Endometrial microvascular endothelial cells (primary cell): ENCODE data around the gene ECT2. TPM values are rescaled to one million over a fixed set of nuclear protein-coding genes. Genes with fewer than 3 reads are reported as not detected.
"Not testable (repeated sequence)": the region's sequence is repeated elsewhere in the genome, so short reads cannot be mapped to it uniquely, and the experiment has no call there.

Experiments
- in situ Hi-C: cut with HindIII; loops from 2 replicates; pipeline ENCODE4 v1.10.0; 2017; ENCODE audit warnings: low sequenced_read_pairs, low pct_unique_long_range_greater_than_20kb; ENCODE audit errors: inconsistent ontology term
- total RNA-seq: library from RNA; depleted of rRNA; stranded (reverse); fragments of >200 nt; gene quantifications from one replicate; pipeline ENCODE4 v1.2.3, GENCODE V29; 2015; ENCODE audit errors: inconsistent ontology term

The ECT2 gene
- total RNA-seq: 39.8 TPM

GRCh38 chr3:172750368-172751174 lies at the start of gene ECT2:
Gene ECT2 (plus strand): TSS chr3:172750726. CDS start chr3:172754531, 3,805 bp downstream.
- in situ Hi-C loops: no loop called here

- in situ Hi-C loops: no loop called here
Measured at GRCh38 chr3:172700936-172701455, 49.5 kb upstream of the ECT2 start.

GRCh38 chr3:172701751-172702150 lies 48.8 kb upstream of the ECT2 start:
- in situ Hi-C loops: no loop called here

GRCh38 chr3:172702256-172702655 lies 48.3 kb upstream of the ECT2 start:
- in situ Hi-C loops: no loop called here

- in situ Hi-C loops: not testable (repeated sequence)
Measured at GRCh38 chr3:172702731-172703130, 47.8 kb upstream of the ECT2 start.

- in situ Hi-C loops: no loop called here
Measured at GRCh38 chr3:172704001-172704400, 46.5 kb upstream of the ECT2 start.

GRCh38 chr3:172705170-172705569 lies 45.4 kb upstream of the ECT2 start:
- in situ Hi-C loops: no loop called here

GRCh38 chr3:172707030-172707429 lies 43.5 kb upstream of the ECT2 start:
- in situ Hi-C loops: no loop called here

- in situ Hi-C loops: no loop called here
Measured at GRCh38 chr3:172707967-172708366, 42.6 kb upstream of the ECT2 start.

GRCh38 chr3:172708921-172709773 lies 41.4 kb upstream of the ECT2 start:
- in situ Hi-C loops: no loop called here

GRCh38 chr3:172709774-172710663 lies 40.5 kb upstream of the ECT2 start:
- in situ Hi-C loops: no loop called here

- in situ Hi-C loops: no loop called here
Measured at GRCh38 chr3:172710664-172711453, 39.7 kb upstream of the ECT2 start, which contains the start of gene NCEH1. Gene NCEH1 (minus strand): TSS chr3:172711067. CDS start chr3:172710984, 83 bp downstream.

GRCh38 chr3:172711454-172711795 lies 39.1 kb upstream of the ECT2 start:
- in situ Hi-C loops: no loop called here

- in situ Hi-C loops: no loop called here
Measured at GRCh38 chr3:172713316-172713715, 37.2 kb upstream of the ECT2 start.

GRCh38 chr3:172716476-172716875 lies 34.0 kb upstream of the ECT2 start:
- in situ Hi-C loops: no loop called here

GRCh38 chr3:172717493-172718088 lies 32.9 kb upstream of the ECT2 start:
- in situ Hi-C loops: no loop called here

- in situ Hi-C loops: not testable (repeated sequence)
Measured at GRCh38 chr3:172722536-172723040, 27.9 kb upstream of the ECT2 start.
